Measurements from ENCODE around the gene LRRC9.

Gene LRRC9

DNA sequence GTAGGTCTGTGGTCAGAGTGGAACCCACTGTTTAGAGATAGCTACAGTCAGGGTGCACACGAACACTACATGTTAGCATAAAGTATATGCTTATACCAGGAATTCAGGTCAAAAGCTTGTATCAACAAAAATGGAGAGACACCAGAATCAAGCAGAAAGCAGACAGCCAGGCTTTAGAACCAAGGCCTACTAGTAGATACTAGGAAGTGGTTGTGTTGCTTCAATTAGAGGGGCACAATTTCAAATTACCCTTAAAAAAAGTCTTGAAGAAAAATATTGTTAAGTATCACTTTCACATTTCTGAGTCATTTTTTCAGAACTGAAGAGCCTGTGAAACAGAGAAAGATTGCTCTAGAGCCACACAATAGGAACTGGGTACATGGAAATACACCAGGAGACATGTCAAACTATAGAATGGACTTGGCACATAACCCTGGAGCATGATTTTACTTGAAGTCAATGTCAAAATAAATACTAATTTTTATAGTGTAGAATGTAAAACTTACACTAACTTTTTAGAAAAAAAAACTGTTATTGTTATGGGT, 41.6 kb downstream of the LRRC9 start:
- no peaks in the 10 kb centered on the region for H3K9me3 ChIP-seq (replicated peaks in 1 of 2; ENCODE audit: control insufficient read depth in 2 of 2, insufficient read depth in 1 of 2, low read depth in 1 of 2, low read length in 2 of 2)
- no peak overlapping the region for H2BK15ac ChIP-seq (ENCODE audit: low read length)
- H3K4ac ChIP-seq (ENCODE audit: low read length) = no peak overlapping the region
- H3K27me3 ChIP-seq (ENCODE audit: control insufficient read depth in 3 of 3, insufficient read depth in 3 of 3, low read depth in 1 of 3, low read length in 3 of 3) = no peaks in the 10 kb centered on the region
- H4K8ac ChIP-seq (ENCODE audit: low read depth, low read length) = no peak overlapping the region
- no peaks in the 10 kb centered on the region for H3K36me3 ChIP-seq (replicated peaks in 1 of 2; ENCODE audit: control insufficient read depth in 2 of 2, insufficient read depth in 2 of 2, low read length in 2 of 2)
- H3K23ac ChIP-seq (ENCODE audit: low read depth, low read length, poor library complexity) = no peak overlapping the region
- H3K18ac ChIP-seq (ENCODE audit: low read length) = no peak overlapping the region
- H3K27ac ChIP-seq (replicated peaks; ENCODE audit: low read length) = no peak overlapping the region
- DNase-seq (ENCODE audit: low spot score) = no peak
- H3K9ac ChIP-seq (ENCODE audit: low read depth, low read length, poor library complexity) = no peak overlapping the region
- H3K4me1 ChIP-seq (ENCODE audit: control insufficient read depth in 2 of 2, insufficient read depth in 1 of 2, low read depth in 1 of 2, low read length in 2 of 2) = no peaks in the 10 kb centered on the region
- WGBS, 2 donors (ENCODE audit: extremely low coverage in 2 of 2, insufficient read length in 2 of 2, insufficient replicate concordance in 1 of 2) = no CpG with 5 or more reads among the region's 1 CpG
- no peak overlapping the region for H2AFZ ChIP-seq (ENCODE audit: low read length)
- H3K4me2 ChIP-seq (ENCODE audit: insufficient read depth, low read length, poor library complexity, severe bottlenecking) = no peak overlapping the region
- H2AK5ac ChIP-seq (ENCODE audit: low read depth, low read length) = no peak overlapping the region
- H4K91ac ChIP-seq (ENCODE audit: low read depth, low read length, poor library complexity) = no peak overlapping the region
- no peak overlapping the region for H2BK5ac ChIP-seq (ENCODE audit: low read length)
- no peaks in the 10 kb centered on the region for H3K79me1 ChIP-seq (ENCODE audit: low read depth, low read length)
- H3K4me3 ChIP-seq (ENCODE audit: low read length in 2 of 2) = no peak overlapping the region
- H2BK120ac ChIP-seq (ENCODE audit: low read depth, low read length) = no peak overlapping the region
- no peak overlapping the region for H3K14ac ChIP-seq (ENCODE audit: low read length)
- H2BK12ac ChIP-seq (ENCODE audit: low read length) = no peak overlapping the region

DNA sequence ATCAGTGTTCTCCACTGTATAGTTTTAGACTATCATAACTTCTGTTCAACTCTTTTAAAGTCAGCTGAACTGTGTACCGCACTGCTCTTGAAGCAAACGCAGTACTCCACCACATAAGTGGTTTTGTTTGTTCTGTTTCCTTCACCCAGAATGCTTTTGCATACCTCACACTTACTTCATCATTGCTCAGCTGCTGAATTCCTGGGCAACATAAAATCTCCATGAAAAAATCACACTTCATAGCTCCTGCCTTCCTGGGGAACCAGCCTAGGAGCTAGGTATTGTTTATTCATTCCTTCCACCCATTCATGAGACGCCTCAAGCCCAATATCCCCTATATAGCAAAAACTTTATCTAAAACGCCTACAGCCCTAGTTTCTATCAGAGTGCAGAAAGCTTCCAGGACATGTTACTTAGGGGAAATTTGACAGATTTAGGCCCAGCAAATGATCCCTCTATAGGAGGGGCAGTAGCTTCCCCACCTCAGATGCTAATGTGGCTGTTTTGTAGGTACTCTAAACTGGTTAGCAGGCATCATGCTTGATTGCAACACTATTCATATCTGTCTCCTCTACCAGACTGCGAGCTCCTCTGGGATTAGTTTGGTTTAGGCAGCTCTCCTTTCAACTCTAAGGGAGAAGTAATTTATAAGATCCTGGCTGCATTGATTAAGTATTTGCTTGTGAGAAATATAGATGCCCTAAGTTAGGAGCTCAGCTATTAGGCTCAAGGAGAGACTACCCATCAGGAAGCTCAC, 44.5 kb downstream of the LRRC9 start:
- Histone ChIP-seq H3K14ac (ENCODE audit: low read length) (no peak overlapping the region), H3K4me2 (ENCODE audit: insufficient read depth, low read length, poor library complexity, severe bottlenecking) (no peak overlapping the region), H3K23ac (ENCODE audit: low read depth, low read length, poor library complexity) (no peak overlapping the region), H3K9me3 (replicated peaks in 1 of 2; ENCODE audit: control insufficient read depth in 2 of 2, insufficient read depth in 1 of 2, low read depth in 1 of 2, low read length in 2 of 2) (no peaks in the 10 kb centered on the region), H3K27me3 (ENCODE audit: control insufficient read depth in 3 of 3, insufficient read depth in 3 of 3, low read depth in 1 of 3, low read length in 3 of 3) (no peaks in the 10 kb centered on the region), H3K18ac (ENCODE audit: low read length) (no peak overlapping the region), H2BK15ac (ENCODE audit: low read length) (no peak overlapping the region), H2BK12ac (ENCODE audit: low read length) (no peak overlapping the region), H2AFZ (ENCODE audit: low read length) (peak overlapping the region; percentile 83), H3K9ac (ENCODE audit: low read depth, low read length, poor library complexity) (no peak overlapping the region), H2AK5ac (ENCODE audit: low read depth, low read length) (no peak overlapping the region), H2BK5ac (ENCODE audit: low read length) (no peak overlapping the region), H3K4ac (ENCODE audit: low read length) (no peak overlapping the region), H3K4me1 (ENCODE audit: control insufficient read depth in 2 of 2, insufficient read depth in 1 of 2, low read depth in 1 of 2, low read length in 2 of 2) (no peaks in the 10 kb centered on the region), H3K27ac (replicated peaks; ENCODE audit: low read length) (no peak overlapping the region), H3K4me3 (ENCODE audit: low read length in 2 of 2) (no peak overlapping the region), H2BK120ac (ENCODE audit: low read depth, low read length) (no peak overlapping the region), H3K79me1 (ENCODE audit: low read depth, low read length) (no peaks in the 10 kb centered on the region), H4K8ac (ENCODE audit: low read depth, low read length) (no peak overlapping the region), H3K36me3 (replicated peaks in 1 of 2; ENCODE audit: control insufficient read depth in 2 of 2, insufficient read depth in 2 of 2, low read length in 2 of 2) (no peaks in the 10 kb centered on the region), H4K91ac (ENCODE audit: low read depth, low read length, poor library complexity) (no peak overlapping the region)
- no CpG with 5 or more reads among the region's 5 CpGs for WGBS, 2 donors (ENCODE audit: extremely low coverage in 2 of 2, insufficient read length in 2 of 2, insufficient replicate concordance in 1 of 2)
- DNase-seq (ENCODE audit: low spot score) = no peak

DNA sequence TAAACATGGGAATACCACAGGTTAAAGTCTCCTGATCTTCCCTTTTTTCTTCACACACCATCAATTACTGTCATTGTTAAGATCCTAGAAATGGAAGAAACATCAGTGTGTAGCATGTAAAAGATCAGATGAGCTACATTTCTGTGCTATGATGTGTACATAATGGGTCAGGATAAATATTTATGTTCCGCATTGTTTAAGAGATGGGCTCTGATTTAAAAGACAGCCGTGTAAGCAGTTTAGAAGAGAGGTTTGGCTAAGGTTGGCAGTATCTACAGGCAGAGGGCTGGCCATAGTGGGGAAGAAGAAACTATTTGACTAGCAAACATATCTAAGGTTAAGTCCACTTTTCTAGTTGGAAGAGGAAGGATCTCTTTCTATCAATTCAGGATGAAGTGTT, 49.4 kb downstream of the LRRC9 start:
- Histone ChIP-seq H3K9ac (ENCODE audit: low read depth, low read length, poor library complexity) (no peak overlapping the region), H2BK5ac (ENCODE audit: low read length) (no peak overlapping the region), H3K36me3 (replicated peaks in 1 of 2; ENCODE audit: control insufficient read depth in 2 of 2, insufficient read depth in 2 of 2, low read length in 2 of 2) (no peaks in the 10 kb centered on the region), H2BK120ac (ENCODE audit: low read depth, low read length) (no peak overlapping the region), H2BK15ac (ENCODE audit: low read length) (no peak overlapping the region), H3K9me3 (replicated peaks in 1 of 2; ENCODE audit: control insufficient read depth in 2 of 2, insufficient read depth in 1 of 2, low read depth in 1 of 2, low read length in 2 of 2) (no peaks in the 10 kb centered on the region), H4K8ac (ENCODE audit: low read depth, low read length) (no peak overlapping the region), H2BK12ac (ENCODE audit: low read length) (no peak overlapping the region), H3K18ac (ENCODE audit: low read length) (no peak overlapping the region), H4K91ac (ENCODE audit: low read depth, low read length, poor library complexity) (no peak overlapping the region), H3K23ac (ENCODE audit: low read depth, low read length, poor library complexity) (no peak overlapping the region), H3K4me1 (ENCODE audit: control insufficient read depth in 2 of 2, insufficient read depth in 1 of 2, low read depth in 1 of 2, low read length in 2 of 2) (peaks cover 0 to 2% of the 10 kb centered on the region in 2 donors), H3K79me1 (ENCODE audit: low read depth, low read length) (no peaks in the 10 kb centered on the region), H2AK5ac (ENCODE audit: low read depth, low read length) (no peak overlapping the region), H3K27me3 (ENCODE audit: control insufficient read depth in 3 of 3, insufficient read depth in 3 of 3, low read depth in 1 of 3, low read length in 3 of 3) (no peaks in the 10 kb centered on the region), H3K27ac (replicated peaks; ENCODE audit: low read length) (no peak overlapping the region), H3K4me2 (ENCODE audit: insufficient read depth, low read length, poor library complexity, severe bottlenecking) (no peak overlapping the region), H3K4ac (ENCODE audit: low read length) (no peak overlapping the region), H3K14ac (ENCODE audit: low read length) (no peak overlapping the region), H3K4me3 (ENCODE audit: low read length in 2 of 2) (no peak overlapping the region), H2AFZ (ENCODE audit: low read length) (no peak overlapping the region)
- DNase-seq (ENCODE audit: low spot score) = no peak
- no CpG with 5 or more reads among the region's 2 CpGs for WGBS, 2 donors (ENCODE audit: extremely low coverage in 2 of 2, insufficient read length in 2 of 2, insufficient replicate concordance in 1 of 2)

DNA sequence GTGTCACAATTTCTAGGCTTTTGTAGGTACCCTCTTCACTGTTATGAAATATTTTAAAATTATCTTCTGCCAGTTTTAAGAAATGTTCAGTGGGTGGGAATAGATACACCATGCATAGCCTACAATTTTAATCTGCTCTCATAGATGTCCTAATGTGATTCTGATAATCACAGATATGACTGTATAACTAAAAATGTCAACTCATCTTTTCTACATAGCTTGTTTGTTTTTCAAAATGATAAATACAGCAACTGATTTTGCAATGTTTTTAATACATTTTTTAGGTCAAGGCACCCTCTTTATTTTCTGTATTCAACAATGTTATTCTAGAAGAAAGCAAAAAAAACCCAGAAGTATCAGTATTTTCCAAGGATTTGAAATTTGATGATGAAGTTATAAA, 61.6 kb downstream of the LRRC9 start:
- Histone ChIP-seq H3K27ac (replicated peaks; ENCODE audit: low read length) (no peak overlapping the region), H2BK5ac (ENCODE audit: low read length) (no peak overlapping the region), H3K9ac (ENCODE audit: low read depth, low read length, poor library complexity) (no peak overlapping the region), H3K4me3 (ENCODE audit: low read length in 2 of 2) (no peak overlapping the region), H2BK15ac (ENCODE audit: low read length) (no peak overlapping the region), H4K91ac (ENCODE audit: low read depth, low read length, poor library complexity) (no peak overlapping the region), H3K4ac (ENCODE audit: low read length) (no peak overlapping the region), H3K4me1 (ENCODE audit: control insufficient read depth in 2 of 2, insufficient read depth in 1 of 2, low read depth in 1 of 2, low read length in 2 of 2) (no peaks in the 10 kb centered on the region), H2BK120ac (ENCODE audit: low read depth, low read length) (no peak overlapping the region), H3K9me3 (replicated peaks in 1 of 2; ENCODE audit: control insufficient read depth in 2 of 2, insufficient read depth in 1 of 2, low read depth in 1 of 2, low read length in 2 of 2) (no peaks in the 10 kb centered on the region), H3K27me3 (ENCODE audit: control insufficient read depth in 3 of 3, insufficient read depth in 3 of 3, low read depth in 1 of 3, low read length in 3 of 3) (no peaks in the 10 kb centered on the region), H2BK12ac (ENCODE audit: low read length) (no peak overlapping the region), H2AK5ac (ENCODE audit: low read depth, low read length) (no peak overlapping the region), H4K8ac (ENCODE audit: low read depth, low read length) (no peak overlapping the region), H3K36me3 (replicated peaks in 1 of 2; ENCODE audit: control insufficient read depth in 2 of 2, insufficient read depth in 2 of 2, low read length in 2 of 2) (no peaks in the 10 kb centered on the region), H3K18ac (ENCODE audit: low read length) (no peak overlapping the region), H3K14ac (ENCODE audit: low read length) (no peak overlapping the region), H3K23ac (ENCODE audit: low read depth, low read length, poor library complexity) (no peak overlapping the region), H3K79me1 (ENCODE audit: low read depth, low read length) (no peaks in the 10 kb centered on the region), H2AFZ (ENCODE audit: low read length) (no peak overlapping the region), H3K4me2 (ENCODE audit: insufficient read depth, low read length, poor library complexity, severe bottlenecking) (no peak overlapping the region)
- no peak for DNase-seq (ENCODE audit: low spot score)
